ENCODE results near the gene CANX.

CANX gene

GRCh38 chr5:179779826-179780225, 81.1 kb downstream of the CANX start:
- DNase-seq, result no peak

GRCh38 chr5:179780362-179780761, 81.6 kb downstream of the CANX start:
- DNase-seq, result no peak
